Keratinocyte (primary cell): ENCODE results near the gene TPD52L1.

Experiments used
- CTCF ChIP-seq, 3 experiments: IDR thresholded peaks in 1 of 3; conservative IDR thresholded peaks in 1 of 3; optimal IDR thresholded peaks in 1 of 3; 2 replicates in 2 of 3; 3 replicates in 1 of 3; pipeline versions ENCODE3 to v1.5.1; 2011; ENCODE audit warnings: low read length in 3 of 3, mild to moderate bottlenecking in 3 of 3, moderate library complexity in 2 of 3, control low read depth in 1 of 3, inconsistent platforms in 1 of 3; ENCODE audit not compliant: insufficient read depth in 2 of 3; ENCODE audit errors: extremely low read depth in 1 of 3
- EZH2 ChIP-seq: IDR thresholded peaks from one replicate; pipeline ENCODE4 v1.6.1; 2012; ENCODE audit warnings: inconsistent platforms, mild to moderate bottlenecking, low read length, moderate library complexity

- no peak for TF ChIP-seq CTCF (optimal IDR thresholded peaks at IDR 0.05 in 1 of 3, IDR thresholded peaks at IDR 0.05 in 1 of 3, conservative IDR thresholded peaks at IDR 0.05 in 1 of 3; ENCODE audit: extremely low read depth in 1 of 3, insufficient read depth in 2 of 3, low read length in 3 of 3)
- TF ChIP-seq EZH2: no peak
Observed at GRCh38 chr6:125279961-125280360, 126.4 kb downstream of the TPD52L1 start.
